SH-SY5Y (cell line): ENCODE data around the gene STX1A.

ENCODE experiments used
- GATA2 ChIP-seq: IDR thresholded peaks from 2 replicates; pipeline ENCODE4 v1.6.1; 2011; ENCODE audit warnings: mild to moderate bottlenecking, low read depth, low read length
- GATA3 ChIP-seq: IDR thresholded peaks from 2 replicates; pipeline ENCODE4 v1.6.1; 2011; ENCODE audit warnings: low read depth, mild to moderate bottlenecking, low read length, moderate library complexity

DNA sequence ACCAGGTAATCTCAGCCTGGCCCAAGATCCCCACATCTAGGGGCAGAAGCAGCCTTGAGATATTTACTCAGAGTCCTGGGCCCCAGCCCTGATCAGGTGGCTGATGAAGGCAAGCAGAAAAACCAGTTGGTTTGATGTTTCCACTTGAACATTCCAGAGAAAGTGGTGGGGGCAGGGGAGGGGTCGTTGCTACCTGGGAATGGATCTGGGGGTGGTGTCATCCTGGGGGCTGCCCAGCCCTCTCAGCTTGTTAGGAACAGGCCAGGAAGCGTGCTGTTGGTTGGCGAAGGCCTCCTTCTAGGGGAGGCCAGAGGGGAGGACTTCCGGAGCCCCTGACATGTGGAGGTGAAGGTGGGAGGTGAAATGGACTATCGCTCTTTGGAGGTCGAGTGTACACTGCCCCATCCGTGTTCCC is 22.9 kb upstream of the STX1A start:
- TF ChIP-seq GATA3 (no peak), GATA2 (no peak)
